CD8-positive, alpha-beta memory T cell (primary cell): ENCODE data around the gene SERINC2. TPM values are rescaled to one million over a fixed set of nuclear protein-coding genes. Genes with fewer than 3 reads are reported as not detected.

Experiments used
- CTCF ChIA-PET: fragments of 350-600 bp; sonication (Branson Sonifier 250); formaldehyde crosslinking; loops from one replicate; lab custom pipeline; 2021; ENCODE audit warnings: antibody characterized with exemption; lab: Charles Lee
- POLR2A ChIA-PET: fragments of 350-600 bp; sonication (Branson Sonifier 250); formaldehyde crosslinking; loops from one replicate; lab custom pipeline; 2021; ENCODE audit warnings: antibody characterized with exemption; lab: Charles Lee
- DNase-seq, 5 donors: peaks; one replicate each; pipeline versions ENCODE4 v3.0.0 to v3.0.0-alpha.2; 2020 to 2022; ENCODE audit warnings: mixed read lengths in 1 of 5
- H3K27ac ChIP-seq: one replicate; pipeline ENCODE4 v1.7.0; 2013; ENCODE audit warnings: low read depth, mild to moderate bottlenecking, low read length, moderate library complexity
- H3K27me3 ChIP-seq: 2 replicates; pipeline ENCODE4 v1.7.0; 2013; ENCODE audit warnings: low read length, mild to moderate bottlenecking; ENCODE audit not compliant: insufficient read depth, poor library complexity, severe bottlenecking
- H3K36me3 ChIP-seq: 2 replicates; pipeline ENCODE4 v1.7.0; 2013; ENCODE audit warnings: mild to moderate bottlenecking, low read length, moderate library complexity; ENCODE audit not compliant: insufficient read depth
- H3K4me1 ChIP-seq: 2 replicates; pipeline ENCODE4 v1.7.0; 2013; ENCODE audit warnings: mild to moderate bottlenecking, low read length, moderate library complexity; ENCODE audit not compliant: insufficient read depth
- H3K4me3 ChIP-seq: 2 replicates; pipeline ENCODE4 v1.7.0; 2013; ENCODE audit warnings: mild to moderate bottlenecking, low read length
- H3K9me3 ChIP-seq: 2 replicates; pipeline ENCODE4 v1.7.0; 2013; ENCODE audit warnings: mild to moderate bottlenecking, low read length
- H3K27ac Mint-ChIP-seq, 8 donors: one replicate each; pipeline ENCODE4 v1.8.0; 2020 to 2021; ENCODE audit warnings: mixed read lengths in 8 of 8, mild to moderate bottlenecking in 6 of 8, inconsistent platforms in 3 of 8, moderate library complexity in 3 of 8
- H3K27me3 Mint-ChIP-seq, 2 donors: one replicate each; pipeline ENCODE4 v1.8.0; 2020 to 2021; ENCODE audit warnings: mixed read lengths in 2 of 2, mild to moderate bottlenecking in 1 of 2, moderate library complexity in 1 of 2
- H3K36me3 Mint-ChIP-seq, 3 donors: one replicate each; pipeline ENCODE4 v1.8.0; 2020 to 2021; ENCODE audit warnings: mixed read lengths in 3 of 3, inconsistent platforms in 1 of 3, mild to moderate bottlenecking in 1 of 3
- H3K4me1 Mint-ChIP-seq, 3 donors: one replicate each; pipeline ENCODE4 v1.8.0; 2020 to 2021; ENCODE audit warnings: mixed read lengths in 3 of 3, inconsistent platforms in 1 of 3, mild to moderate bottlenecking in 1 of 3
- H3K4me3 Mint-ChIP-seq, 7 donors: one replicate each; pipeline ENCODE4 v1.8.0; 2020 to 2021; ENCODE audit warnings: mixed read lengths in 7 of 7, mild to moderate bottlenecking in 6 of 7, moderate library complexity in 4 of 7, inconsistent platforms in 2 of 7
- H3K9me3 Mint-ChIP-seq, 5 donors: one replicate each; pipeline ENCODE4 v1.8.0; 2020 to 2022; ENCODE audit warnings: mixed read lengths in 5 of 5, mild to moderate bottlenecking in 3 of 5, moderate library complexity in 2 of 5, inconsistent platforms in 1 of 5
- polyA plus RNA-seq: library from polyadenylated mRNA; unstranded; fragments of 300-500 nt; fragmentation: Illumina TruSeq; gene quantifications from one replicate; pipeline ENCODE4 v1.2.3, GENCODE V29; 2021
- total RNA-seq, 2 experiments: library from RNA; stranded (reverse); gene quantifications; one replicate each; pipeline ENCODE4 v1.2.3, GENCODE V29; 2021

Gene SERINC2
- total RNA-seq (under 1 TPM; 0.11 to 0.31 TPM), polyA plus RNA-seq (not detected)

DNA sequence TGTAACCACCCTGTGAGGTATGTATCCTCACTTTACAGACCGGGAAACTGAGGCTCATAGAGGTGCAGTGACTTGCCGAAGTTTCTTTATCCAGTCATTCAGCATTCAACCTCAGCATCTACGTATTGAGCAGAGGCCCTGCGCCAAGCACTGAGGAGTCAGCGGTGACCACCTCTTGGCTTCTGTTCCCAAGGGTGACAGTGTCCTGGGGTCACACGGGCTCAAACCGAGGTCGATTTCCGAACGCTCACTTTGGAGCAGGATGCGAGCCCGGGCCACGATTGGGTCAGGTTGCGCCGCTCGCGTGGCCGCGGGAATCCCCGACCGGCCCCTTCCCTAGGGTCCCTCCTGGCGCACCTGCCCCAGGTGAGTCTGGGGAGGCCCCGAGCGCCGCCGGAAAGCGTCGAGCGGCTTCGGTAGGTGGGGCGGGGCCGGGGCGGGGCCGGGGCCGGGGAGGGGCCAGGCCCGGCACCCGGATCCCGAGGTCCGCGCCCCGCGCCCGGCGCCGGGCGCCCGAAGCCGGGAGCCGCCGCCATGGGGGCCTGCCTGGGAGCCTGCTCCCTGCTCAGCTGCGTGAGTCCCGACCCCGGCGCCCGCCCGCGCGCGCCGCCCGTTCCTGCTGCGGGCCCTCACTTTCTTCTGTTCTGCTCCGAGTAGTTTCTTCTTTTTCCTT, at the start of gene SERINC2:
Gene SERINC2, plus strand, starts transcription at position 482 of the 673 bp plus-strand sequence. Its CDS starts 53 bp downstream, at position 535.
- Histone ChIP-seq H3K36me3 (no peaks in the 10 kb centered on the region), H3K27me3 (peaks cover 29% of the 10 kb centered on the region), H3K27ac (no peak within 1 kb of the TSS), H3K9me3 (no peaks in the 10 kb centered on the region), H3K4me1 (peaks cover 5% of the 10 kb centered on the region), H3K4me3 (peak within 1 kb of the TSS; percentile 41)
- Mint-ChIP-seq H3K9me3 (no peaks in the 10 kb centered on the region), H3K4me3 (peak within 1 kb of the TSS; percentile 84 to 94 (median 90)), H3K27me3 (peaks cover 59 to 79% of the 10 kb centered on the region in 2 donors), H3K27ac (peak within 1 kb of the TSS in 4 of 8 donors; percentile 8 to 79 (median 52)), H3K4me1 (peaks cover 6 to 13% (median 12%) of the 10 kb centered on the region in 3 donors), H3K36me3 (no peaks in the 10 kb centered on the region)
- ChIA-PET POLR2A (no interaction called here), CTCF (interaction anchor here (0.8 kb wide), 1 partner anchor 9 kb away, joined by 3 read pairs; no protein-coding TSS in a partner anchor)
- peak in 1 of 5 donors; percentile 14 for DNase-seq

DNA sequence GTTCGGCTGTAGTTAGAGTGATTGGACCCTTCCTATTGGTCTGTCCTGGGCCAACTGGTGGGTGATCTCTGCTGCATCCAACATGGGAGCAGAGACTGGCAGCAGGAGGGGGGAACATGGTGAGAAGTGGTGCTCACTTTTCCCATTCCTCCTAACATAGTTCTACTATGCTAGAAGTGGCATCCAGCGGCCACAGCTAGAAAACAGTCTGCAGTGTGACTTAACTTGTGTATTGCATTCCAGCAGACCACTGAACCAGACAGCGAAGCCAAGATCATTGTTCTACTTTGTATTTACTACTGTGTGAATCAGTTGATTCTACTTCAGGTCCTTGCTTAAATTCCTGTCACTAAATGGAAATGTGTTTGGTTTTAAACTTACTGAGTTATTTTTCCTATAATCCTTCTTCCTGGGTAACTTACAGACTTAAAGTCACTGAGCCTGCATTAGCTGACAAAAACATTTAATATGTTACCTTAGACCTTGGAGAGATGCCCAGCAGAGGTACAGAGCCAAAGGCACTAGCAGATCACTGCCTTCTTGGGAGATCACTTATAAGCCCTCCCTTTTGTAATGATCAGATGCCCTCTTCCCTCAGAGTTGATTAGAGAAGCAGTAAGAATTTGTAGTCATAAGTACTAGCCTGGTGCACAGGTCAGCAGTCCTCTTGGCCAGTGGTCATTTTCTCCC, 48.3 kb upstream of the SERINC2 start:
- H3K27ac ChIP-seq, result no peak overlapping the region
- Mint-ChIP-seq H3K36me3 (peaks cover 0 to 59% (median 15%) of the 10 kb centered on the region in 3 donors), H3K9me3 (no peaks in the 10 kb centered on the region), H3K4me1 (no peaks in the 10 kb centered on the region), H3K27ac (no peak overlapping the region), H3K4me3 (no peak overlapping the region), H3K27me3 (no peaks in the 10 kb centered on the region)
- no peak overlapping the region for H3K4me3 ChIP-seq
- H3K27me3 ChIP-seq, result no peaks in the 10 kb centered on the region
- no peaks in the 10 kb centered on the region for H3K4me1 ChIP-seq
- H3K9me3 ChIP-seq, result no peaks in the 10 kb centered on the region
- POLR2A ChIA-PET, result no interaction called here
- CTCF ChIA-PET, result no interaction called here
- H3K36me3 ChIP-seq, result peaks cover 6% of the 10 kb centered on the region
- no peak for DNase-seq

- CTCF ChIA-PET, result no interaction called here
- Histone ChIP-seq H3K27me3 (no peaks in the 10 kb centered on the region), H3K4me1 (no peaks in the 10 kb centered on the region), H3K9me3 (no peaks in the 10 kb centered on the region), H3K4me3 (no peak overlapping the region), H3K36me3 (peaks cover 6% of the 10 kb centered on the region), H3K27ac (no peak overlapping the region)
- Mint-ChIP-seq H3K4me3 (no peak overlapping the region), H3K9me3 (no peaks in the 10 kb centered on the region), H3K27me3 (no peaks in the 10 kb centered on the region), H3K27ac (no peak overlapping the region), H3K36me3 (peaks cover 0 to 46% (median 13%) of the 10 kb centered on the region in 3 donors), H3K4me1 (no peaks in the 10 kb centered on the region)
- DNase-seq, result no peak
- POLR2A ChIA-PET, result no interaction called here
Measured at GRCh38 chr1:31366796-31367195, 46.2 kb upstream of the SERINC2 start.

DNA sequence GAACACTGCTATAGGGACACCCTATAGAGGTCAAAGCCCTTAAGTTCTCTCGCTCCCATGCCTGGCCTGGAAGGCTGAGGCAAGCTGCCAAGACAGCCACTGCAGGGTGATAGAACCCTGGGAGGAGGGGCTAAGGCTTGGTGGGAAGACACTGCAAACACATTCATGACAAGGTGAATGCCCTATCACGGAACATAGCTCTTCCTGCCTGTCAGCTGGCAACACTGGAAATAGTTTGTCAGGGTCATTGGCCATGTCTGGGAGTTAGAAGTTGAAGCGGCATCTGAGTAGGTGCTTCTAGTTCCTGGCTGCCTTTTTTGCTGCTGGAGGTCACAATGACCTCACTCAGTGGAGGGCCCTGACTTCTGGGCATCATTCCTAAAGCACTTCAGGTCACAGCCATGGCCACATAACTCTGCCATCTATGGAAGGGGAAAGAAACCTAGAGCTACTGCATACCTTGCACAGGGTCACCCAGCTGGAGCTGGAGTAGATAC, 44.4 kb upstream of the SERINC2 start:
- Histone ChIP-seq H3K27me3 (no peaks in the 10 kb centered on the region), H3K27ac (no peak overlapping the region), H3K4me3 (no peak overlapping the region), H3K36me3 (peaks cover 6% of the 10 kb centered on the region), H3K9me3 (no peaks in the 10 kb centered on the region), H3K4me1 (peaks cover 8% of the 10 kb centered on the region)
- Mint-ChIP-seq H3K36me3 (peaks cover 0 to 35% (median 13%) of the 10 kb centered on the region in 3 donors), H3K9me3 (no peaks in the 10 kb centered on the region), H3K4me3 (no peak overlapping the region), H3K27me3 (no peaks in the 10 kb centered on the region), H3K4me1 (peaks cover 7 to 15% (median 12%) of the 10 kb centered on the region in 3 donors), H3K27ac (peak overlapping the region in 1 of 8 donors; percentile 17)
- ChIA-PET POLR2A (no interaction called here), CTCF (no interaction called here)
- DNase-seq, result no peak

GRCh38 chr1:31370021-31370420, 43.0 kb upstream of the SERINC2 start:
- POLR2A ChIA-PET, result no interaction called here
- DNase-seq, result no peak
- H3K9me3 ChIP-seq, result no peaks in the 10 kb centered on the region
- H3K27ac Mint-ChIP-seq, result no peak overlapping the region
- peaks cover 8% of the 10 kb centered on the region for H3K4me1 ChIP-seq
- peaks cover 0 to 21% (median 6%) of the 10 kb centered on the region in 3 donors for H3K36me3 Mint-ChIP-seq
- no peaks in the 10 kb centered on the region for H3K36me3 ChIP-seq
- no peak overlapping the region for H3K4me3 ChIP-seq
- CTCF ChIA-PET, result no interaction called here
- no peaks in the 10 kb centered on the region for H3K27me3 ChIP-seq
- H3K4me1 Mint-ChIP-seq, result peaks cover 12 to 19% (median 16%) of the 10 kb centered on the region in 3 donors
- H3K9me3 Mint-ChIP-seq, result no peaks in the 10 kb centered on the region
- no peak overlapping the region for H3K27ac ChIP-seq
- H3K27me3 Mint-ChIP-seq, result no peaks in the 10 kb centered on the region
- no peak overlapping the region for H3K4me3 Mint-ChIP-seq

- DNase-seq, result no peak
- Histone ChIP-seq H3K4me3 (no peak overlapping the region), H3K9me3 (no peaks in the 10 kb centered on the region), H3K27me3 (no peaks in the 10 kb centered on the region), H3K36me3 (no peaks in the 10 kb centered on the region), H3K27ac (no peak overlapping the region), H3K4me1 (peaks cover 8% of the 10 kb centered on the region)
- H3K4me3 Mint-ChIP-seq, result no peak overlapping the region
- CTCF ChIA-PET, result no interaction called here
- POLR2A ChIA-PET, result no interaction called here
- H3K27ac Mint-ChIP-seq, result peak overlapping the region in 2 of 8 donors; percentile 21 to 29
- no peaks in the 10 kb centered on the region for H3K9me3 Mint-ChIP-seq
- no peaks in the 10 kb centered on the region for H3K27me3 Mint-ChIP-seq
- H3K36me3 Mint-ChIP-seq, result peaks cover 0 to 17% (median 5%) of the 10 kb centered on the region in 3 donors
- H3K4me1 Mint-ChIP-seq, result peaks cover 12 to 19% (median 16%) of the 10 kb centered on the region in 3 donors
Measured at GRCh38 chr1:31370565-31370964, 42.4 kb upstream of the SERINC2 start.

- Mint-ChIP-seq H3K36me3 (peaks cover 0 to 10% (median 3%) of the 10 kb centered on the region in 3 donors), H3K27ac (peak overlapping the region in 1 of 8 donors; percentile 61), H3K4me3 (no peak overlapping the region), H3K27me3 (no peaks in the 10 kb centered on the region), H3K4me1 (peaks cover 12 to 19% (median 16%) of the 10 kb centered on the region in 3 donors), H3K9me3 (no peaks in the 10 kb centered on the region)
- Histone ChIP-seq H3K27ac (no peak overlapping the region), H3K36me3 (no peaks in the 10 kb centered on the region), H3K27me3 (no peaks in the 10 kb centered on the region), H3K4me3 (no peak overlapping the region), H3K9me3 (no peaks in the 10 kb centered on the region), H3K4me1 (peaks cover 8% of the 10 kb centered on the region)
- ChIA-PET POLR2A (no interaction called here), CTCF (interaction anchor here (0.5 to 1.0 kb wide), 2 partner anchors 22 to 633 kb away, joined by 3 read pairs; no protein-coding TSS in a partner anchor)
- DNase-seq, result no peak
Measured at GRCh38 chr1:31371121-31371959, 41.7 kb upstream of the SERINC2 start.
